Fibroblast of lung (primary cell): Measurements from ENCODE around the gene ZBTB22.

Source experiments
- CTCF ChIP-seq, 2 donors: IDR thresholded peaks in 1 of 2; conservative IDR thresholded peaks in 1 of 2; 1 replicate in 1 of 2; 2 replicates in 1 of 2; pipeline ENCODE4 v1.5.1; 2011 to 2012; ENCODE audit warnings: low read length in 2 of 2, control low read depth in 1 of 2, inconsistent platforms in 1 of 2, low read depth in 1 of 2, mild to moderate bottlenecking in 1 of 2
- EZH2 ChIP-seq: IDR thresholded peaks from 2 replicates; pipeline ENCODE4 v1.5.1; 2012; ENCODE audit warnings: low read length, control low read depth, mild to moderate bottlenecking; ENCODE audit errors: missing control alignments

GRCh38 chr6:33335916-33336315, 18.4 kb upstream of the ZBTB22 start:
- no peak for TF ChIP-seq CTCF (conservative IDR thresholded peaks at IDR 0.05 in 1 of 2, IDR thresholded peaks at IDR 0.05 in 1 of 2; ENCODE audit: low read depth in 1 of 2, low read length in 2 of 2)
- no peak for TF ChIP-seq EZH2
